Nephron progenitor cell (in vitro differentiated cells): ENCODE measurements around the gene CDH1.

Source experiments
- DNase-seq: peaks from one replicate; pipeline ENCODE4 v3.0.0; 2021
- H3K27ac Mint-ChIP-seq: 2 replicates; pipeline ENCODE4 v1.8.0; 2021; ENCODE audit warnings: mild to moderate bottlenecking, moderate library complexity, mixed read lengths
- H3K27me3 Mint-ChIP-seq: 2 replicates; pipeline ENCODE4 v1.8.0; 2021; ENCODE audit warnings: mild to moderate bottlenecking, low read depth, mixed read lengths; ENCODE audit not compliant: poor library complexity
- H3K36me3 Mint-ChIP-seq: 2 replicates; pipeline ENCODE4 v1.8.0; 2021; ENCODE audit warnings: low read depth, mixed read lengths
- H3K4me1 Mint-ChIP-seq: 2 replicates; pipeline ENCODE4 v1.8.0; 2021; ENCODE audit warnings: mixed read lengths
- H3K4me3 Mint-ChIP-seq: 2 replicates; pipeline ENCODE4 v1.8.0; 2021; ENCODE audit warnings: mild to moderate bottlenecking, moderate library complexity, mixed read lengths
- H3K9me3 Mint-ChIP-seq: 2 replicates; pipeline ENCODE4 v1.8.0; 2021; ENCODE audit warnings: mild to moderate bottlenecking, moderate library complexity, mixed read lengths
- TF ChIP-seq, protein P1 (sequence below): fragments of 200-600 bp; sonication (generic); IDR thresholded peaks from 2 replicates; pipeline ENCODE4 v1.5.0; 2021; ENCODE audit warnings: antibody characterized with exemption

CDH1 gene

DNA sequence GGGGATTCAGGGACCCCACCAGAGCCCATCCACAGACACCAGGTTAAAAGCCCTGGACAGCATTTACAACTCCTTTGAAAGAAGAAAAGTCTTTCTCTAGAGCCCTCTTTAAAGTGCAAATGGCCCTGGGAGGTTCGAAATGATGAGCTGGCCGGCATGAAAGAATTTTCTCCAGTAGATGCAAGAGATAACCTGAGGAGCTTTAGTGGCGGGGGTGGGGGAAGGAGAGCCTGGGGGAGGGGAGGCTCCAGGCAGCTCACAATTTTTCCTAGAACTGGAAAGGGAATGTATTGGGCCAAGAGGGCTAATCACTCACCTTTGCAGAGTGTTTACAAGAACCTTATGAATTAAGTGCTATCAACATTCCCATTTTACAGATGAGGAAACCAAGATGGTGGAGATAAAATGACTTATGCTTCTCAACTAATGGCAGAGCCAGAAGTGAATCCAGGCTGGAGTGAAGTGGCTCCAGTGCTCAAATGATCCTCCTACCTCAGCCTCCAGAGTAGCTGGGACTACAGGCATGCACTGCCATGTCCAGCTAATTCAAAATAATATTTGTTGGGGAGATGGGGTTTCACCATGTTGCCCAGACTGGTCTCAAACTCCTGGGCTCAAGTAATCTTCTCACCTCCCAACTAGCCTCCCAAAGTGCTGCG lies 4.2 kb upstream of the CDH1 start:
- Mint-ChIP-seq H3K36me3 (no peaks in the 10 kb centered on the region), H3K4me3 (no peak overlapping the region), H3K9me3 (no peaks in the 10 kb centered on the region), H3K4me1 (peaks cover 13% of the 10 kb centered on the region), H3K27me3 (peaks cover 37% of the 10 kb centered on the region), H3K27ac (no peak overlapping the region)
- no peak for DNase-seq
- TF ChIP-seq, protein P1, sequence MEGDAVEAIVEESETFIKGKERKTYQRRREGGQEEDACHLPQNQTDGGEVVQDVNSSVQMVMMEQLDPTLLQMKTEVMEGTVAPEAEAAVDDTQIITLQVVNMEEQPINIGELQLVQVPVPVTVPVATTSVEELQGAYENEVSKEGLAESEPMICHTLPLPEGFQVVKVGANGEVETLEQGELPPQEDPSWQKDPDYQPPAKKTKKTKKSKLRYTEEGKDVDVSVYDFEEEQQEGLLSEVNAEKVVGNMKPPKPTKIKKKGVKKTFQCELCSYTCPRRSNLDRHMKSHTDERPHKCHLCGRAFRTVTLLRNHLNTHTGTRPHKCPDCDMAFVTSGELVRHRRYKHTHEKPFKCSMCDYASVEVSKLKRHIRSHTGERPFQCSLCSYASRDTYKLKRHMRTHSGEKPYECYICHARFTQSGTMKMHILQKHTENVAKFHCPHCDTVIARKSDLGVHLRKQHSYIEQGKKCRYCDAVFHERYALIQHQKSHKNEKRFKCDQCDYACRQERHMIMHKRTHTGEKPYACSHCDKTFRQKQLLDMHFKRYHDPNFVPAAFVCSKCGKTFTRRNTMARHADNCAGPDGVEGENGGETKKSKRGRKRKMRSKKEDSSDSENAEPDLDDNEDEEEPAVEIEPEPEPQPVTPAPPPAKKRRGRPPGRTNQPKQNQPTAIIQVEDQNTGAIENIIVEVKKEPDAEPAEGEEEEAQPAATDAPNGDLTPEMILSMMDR, result no peak

DNA sequence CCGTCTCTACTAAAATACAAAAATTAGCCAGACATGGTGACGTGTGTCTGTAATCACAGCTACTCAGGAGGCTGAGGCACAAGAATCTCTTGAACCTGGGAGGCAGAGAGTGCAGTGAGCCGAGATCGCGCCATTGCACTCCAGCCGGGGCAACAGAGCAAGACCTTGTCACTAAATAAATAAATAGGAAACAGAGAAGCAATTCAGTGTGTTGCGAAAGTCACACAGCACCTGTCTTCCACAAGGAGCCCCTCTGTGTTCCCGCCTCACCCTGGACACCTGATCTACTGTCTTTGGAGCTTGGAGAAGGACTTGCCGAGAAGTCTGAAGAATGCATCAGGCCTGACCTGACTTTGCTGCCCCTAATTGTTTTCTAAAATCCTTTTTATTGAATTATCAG lies 3.5 kb upstream of the CDH1 start:
- H3K27ac Mint-ChIP-seq, result no peak overlapping the region
- H3K4me1 Mint-ChIP-seq, result peaks cover 14% of the 10 kb centered on the region
- no peaks in the 10 kb centered on the region for H3K36me3 Mint-ChIP-seq
- DNase-seq, result no peak
- TF ChIP-seq, protein P1, result no peak
- H3K27me3 Mint-ChIP-seq, result peaks cover 44% of the 10 kb centered on the region
- H3K4me3 Mint-ChIP-seq, result no peak overlapping the region
- no peaks in the 10 kb centered on the region for H3K9me3 Mint-ChIP-seq

DNA sequence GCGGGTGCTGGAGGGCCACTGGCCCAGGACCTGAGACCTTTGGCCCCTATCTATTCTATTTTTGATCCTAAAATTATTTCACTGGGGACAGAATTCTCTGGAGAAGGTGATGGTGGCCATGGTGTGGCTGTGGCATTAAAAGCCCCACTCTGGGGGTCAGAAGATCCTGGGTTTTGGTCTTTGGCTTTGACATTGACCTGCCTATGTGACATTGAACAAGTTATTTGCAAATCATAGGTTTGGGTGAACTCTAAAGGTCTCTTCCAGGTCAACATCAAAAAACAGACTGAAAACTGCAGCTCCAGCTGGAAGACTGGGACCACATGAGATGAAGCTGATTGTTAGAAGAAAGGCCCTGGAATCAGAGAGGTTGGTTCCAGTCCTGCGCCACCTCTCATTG lies 2.3 kb upstream of the CDH1 start:
- no peaks in the 10 kb centered on the region for H3K9me3 Mint-ChIP-seq
- no peaks in the 10 kb centered on the region for H3K36me3 Mint-ChIP-seq
- no peak overlapping the region for H3K27ac Mint-ChIP-seq
- DNase-seq, result no peak
- peaks cover 14% of the 10 kb centered on the region for H3K4me1 Mint-ChIP-seq
- TF ChIP-seq, protein P1, result no peak
- H3K27me3 Mint-ChIP-seq, result peaks cover 50% of the 10 kb centered on the region
- no peak overlapping the region for H3K4me3 Mint-ChIP-seq

DNA sequence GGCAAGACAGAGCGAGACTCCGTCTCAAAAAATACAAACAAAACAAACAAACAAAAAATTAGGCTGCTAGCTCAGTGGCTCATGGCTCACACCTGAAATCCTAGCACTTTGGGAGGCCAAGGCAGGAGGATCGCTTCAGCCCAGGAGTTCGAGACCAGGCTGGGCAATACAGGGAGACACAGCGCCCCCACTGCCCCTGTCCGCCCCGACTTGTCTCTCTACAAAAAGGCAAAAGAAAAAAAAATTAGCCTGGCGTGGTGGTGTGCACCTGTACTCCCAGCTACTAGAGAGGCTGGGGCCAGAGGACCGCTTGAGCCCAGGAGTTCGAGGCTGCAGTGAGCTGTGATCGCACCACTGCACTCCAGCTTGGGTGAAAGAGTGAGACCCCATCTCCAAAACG lies 531 bp upstream of the CDH1 start:
- Mint-ChIP-seq H3K4me3 (peak overlapping the region; percentile 83), H3K36me3 (no peaks in the 10 kb centered on the region), H3K27me3 (peaks cover 54% of the 10 kb centered on the region), H3K27ac (no peak overlapping the region), H3K9me3 (no peaks in the 10 kb centered on the region), H3K4me1 (peaks cover 31% of the 10 kb centered on the region)
- DNase-seq, result no peak
- TF ChIP-seq, protein P1, result no peak

DNA sequence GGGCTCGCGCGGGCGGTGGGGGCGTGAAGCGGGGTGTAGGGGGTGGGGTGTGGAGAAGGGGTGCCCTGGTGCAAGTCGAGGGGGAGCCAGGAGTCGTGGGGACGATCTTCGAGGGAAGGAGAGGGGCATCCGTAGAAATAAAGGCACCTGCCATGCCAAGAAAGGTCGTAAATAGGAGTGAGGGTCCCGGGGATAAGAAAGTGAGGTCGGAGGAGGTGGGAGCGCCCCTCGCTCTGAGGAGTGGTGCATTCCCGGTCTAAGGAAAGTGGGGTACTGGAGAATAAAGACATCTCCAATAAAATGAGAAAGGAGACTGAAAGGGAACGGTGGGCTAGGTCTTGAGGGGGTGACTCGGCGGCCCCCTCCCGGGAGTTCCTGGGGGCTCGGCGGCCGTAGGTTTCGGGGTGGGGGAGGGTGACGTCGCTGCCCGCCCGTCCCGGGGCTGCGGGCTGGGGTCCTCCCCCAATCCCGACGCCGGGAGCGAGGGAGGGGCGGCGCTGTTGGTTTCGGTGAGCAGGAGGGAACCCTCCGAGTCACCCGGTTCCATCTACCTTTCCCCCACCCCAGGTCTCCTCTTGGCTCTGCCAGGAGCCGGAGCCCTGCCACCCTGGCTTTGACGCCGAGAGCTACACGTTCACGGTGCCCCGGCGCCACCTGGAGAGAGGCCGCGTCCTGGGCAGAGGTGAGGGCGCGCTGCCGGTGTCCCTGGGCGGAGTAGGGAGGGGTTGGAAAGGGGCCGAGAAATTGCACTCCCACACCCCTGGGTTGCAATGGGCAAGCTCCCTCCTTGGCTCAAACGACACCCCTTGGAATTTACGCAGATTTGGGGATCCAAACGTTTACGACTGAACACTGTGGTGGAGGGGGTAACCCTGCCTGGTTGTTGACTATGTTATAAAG lies 888 bp downstream of the CDH1 start:
- peaks cover 59% of the 10 kb centered on the region for H3K27me3 Mint-ChIP-seq
- TF ChIP-seq, protein P1, result no peak
- no peaks in the 10 kb centered on the region for H3K36me3 Mint-ChIP-seq
- H3K4me1 Mint-ChIP-seq, result peaks cover 37% of the 10 kb centered on the region
- H3K27ac Mint-ChIP-seq, result no peak overlapping the region
- H3K4me3 Mint-ChIP-seq, result peak overlapping the region; percentile 85
- DNase-seq, result peak; percentile 33
- no peaks in the 10 kb centered on the region for H3K9me3 Mint-ChIP-seq
